ENCODE results near the gene ZNF536.

Gene ZNF536

GRCh38 chr19:30446850-30447552 lies 74.8 kb downstream of the ZNF536 start:
- Mint-ChIP-seq H3K9me3 (no peaks in the 10 kb centered on the region), H3K27ac (no peak overlapping the region), H3K36me3 (ENCODE audit: low read depth) (no peaks in the 10 kb centered on the region), H3K4me1 (peaks cover 26% of the 10 kb centered on the region), H3K4me3 (no peak overlapping the region), H3K27me3 (ENCODE audit: low read depth, poor library complexity) (peaks cover 34% of the 10 kb centered on the region)
- TF ChIP-seq, protein P1, sequence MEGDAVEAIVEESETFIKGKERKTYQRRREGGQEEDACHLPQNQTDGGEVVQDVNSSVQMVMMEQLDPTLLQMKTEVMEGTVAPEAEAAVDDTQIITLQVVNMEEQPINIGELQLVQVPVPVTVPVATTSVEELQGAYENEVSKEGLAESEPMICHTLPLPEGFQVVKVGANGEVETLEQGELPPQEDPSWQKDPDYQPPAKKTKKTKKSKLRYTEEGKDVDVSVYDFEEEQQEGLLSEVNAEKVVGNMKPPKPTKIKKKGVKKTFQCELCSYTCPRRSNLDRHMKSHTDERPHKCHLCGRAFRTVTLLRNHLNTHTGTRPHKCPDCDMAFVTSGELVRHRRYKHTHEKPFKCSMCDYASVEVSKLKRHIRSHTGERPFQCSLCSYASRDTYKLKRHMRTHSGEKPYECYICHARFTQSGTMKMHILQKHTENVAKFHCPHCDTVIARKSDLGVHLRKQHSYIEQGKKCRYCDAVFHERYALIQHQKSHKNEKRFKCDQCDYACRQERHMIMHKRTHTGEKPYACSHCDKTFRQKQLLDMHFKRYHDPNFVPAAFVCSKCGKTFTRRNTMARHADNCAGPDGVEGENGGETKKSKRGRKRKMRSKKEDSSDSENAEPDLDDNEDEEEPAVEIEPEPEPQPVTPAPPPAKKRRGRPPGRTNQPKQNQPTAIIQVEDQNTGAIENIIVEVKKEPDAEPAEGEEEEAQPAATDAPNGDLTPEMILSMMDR (IDR thresholded peaks at IDR 0.05), result no peak
- DNase-seq, result no peak

- TF ChIP-seq, protein P1 (IDR thresholded peaks at IDR 0.05), result no peak
- H3K27me3 Mint-ChIP-seq (ENCODE audit: low read depth, poor library complexity), result peaks cover 33% of the 10 kb centered on the region
- peaks cover 26% of the 10 kb centered on the region for H3K4me1 Mint-ChIP-seq
- no peaks in the 10 kb centered on the region for H3K36me3 Mint-ChIP-seq (ENCODE audit: low read depth)
- H3K27ac Mint-ChIP-seq, result no peak overlapping the region
- H3K9me3 Mint-ChIP-seq, result no peaks in the 10 kb centered on the region
- DNase-seq, result no peak
- H3K4me3 Mint-ChIP-seq, result no peak overlapping the region
Observed at GRCh38 chr19:30447553-30447870, 75.3 kb downstream of the ZNF536 start.

GRCh38 chr19:30448386-30449077 lies 76.3 kb downstream of the ZNF536 start:
- Mint-ChIP-seq H3K9me3 (no peaks in the 10 kb centered on the region), H3K4me1 (peaks cover 26% of the 10 kb centered on the region), H3K4me3 (no peak overlapping the region), H3K27me3 (ENCODE audit: low read depth, poor library complexity) (peaks cover 28% of the 10 kb centered on the region), H3K27ac (no peak overlapping the region), H3K36me3 (ENCODE audit: low read depth) (no peaks in the 10 kb centered on the region)
- no peak for DNase-seq
- TF ChIP-seq, protein P1 (IDR thresholded peaks at IDR 0.05), result no peak

DNA sequence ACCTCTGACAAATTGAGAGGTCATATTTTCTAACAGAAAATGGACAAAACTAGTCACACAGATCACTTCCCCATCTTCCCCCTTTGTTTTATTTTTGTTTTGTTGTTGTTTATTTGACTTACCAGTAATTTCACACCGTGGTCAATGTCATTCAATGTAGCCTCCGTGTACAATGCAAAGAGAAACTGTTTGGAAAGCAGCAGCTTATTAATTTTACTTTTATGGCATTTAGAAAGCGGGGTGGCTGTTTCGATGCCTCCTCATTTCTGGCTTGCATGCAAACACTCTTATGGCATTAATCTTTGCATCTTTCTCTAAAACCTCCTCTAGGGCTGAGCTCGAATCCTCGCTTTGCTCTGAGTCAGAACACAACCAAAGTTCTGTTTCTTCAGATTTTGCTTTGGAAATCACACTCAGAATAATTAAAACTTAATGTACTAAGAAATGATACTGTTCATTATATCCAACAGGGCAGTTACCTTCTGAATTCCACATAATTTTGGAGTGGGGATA lies 77.0 kb downstream of the ZNF536 start:
- TF ChIP-seq, protein P1 (IDR thresholded peaks at IDR 0.05), result no peak
- DNase-seq, result no peak
- Mint-ChIP-seq H3K9me3 (no peaks in the 10 kb centered on the region), H3K27ac (no peak overlapping the region), H3K4me1 (peaks cover 26% of the 10 kb centered on the region), H3K36me3 (ENCODE audit: low read depth) (no peaks in the 10 kb centered on the region), H3K4me3 (peak overlapping the region; percentile 8), H3K27me3 (ENCODE audit: low read depth, poor library complexity) (peaks cover 28% of the 10 kb centered on the region)

- DNase-seq, result no peak
- no peak overlapping the region for H3K27ac Mint-ChIP-seq
Observed at GRCh38 chr19:30449673-30450072, 77.5 kb downstream of the ZNF536 start.

More at GRCh38 chr19:30449673-30450072, 77.5 kb downstream of the ZNF536 start:
- TF ChIP-seq, protein P1 (IDR thresholded peaks at IDR 0.05), result no peak
- no peaks in the 10 kb centered on the region for H3K36me3 Mint-ChIP-seq (ENCODE audit: low read depth)
- H3K9me3 Mint-ChIP-seq, result no peaks in the 10 kb centered on the region
- H3K4me3 Mint-ChIP-seq, result peak overlapping the region; percentile 64
- peaks cover 26% of the 10 kb centered on the region for H3K4me1 Mint-ChIP-seq
- peaks cover 28% of the 10 kb centered on the region for H3K27me3 Mint-ChIP-seq (ENCODE audit: low read depth, poor library complexity)

Measured in nephron progenitor cell (in vitro differentiated cells).